Measurements from ENCODE around the gene ARID4A. TPM values are rescaled to one million over a fixed set of nuclear protein-coding genes. Genes with fewer than 3 reads are reported as not detected.
A peak's percentile ranks its signal among the peaks of the same experiment; 100 is the strongest.

Gene ARID4A
- total RNA-seq, 1 experiment from 2014 or later, result 24.9 TPM

- BruUV-seq (replicated peaks), result no TSS peak
- no peak for TF ChIP-seq EZH2 (IDR thresholded peaks at IDR 0.05; ENCODE audit: borderline replicate concordance, low read depth, low read length, poor library complexity, severe bottlenecking)
- TF ChIP-seq CTCF (conservative IDR thresholded peaks at IDR 0.05; ENCODE audit: low read depth, low read length), result no peak
- ChIA-PET POLR2A (ENCODE audit: low non-redundant PET) (no interaction called here), CTCF (no interaction called here)
- H3K27me3 ChIP-seq (replicated peaks; ENCODE audit: insufficient read depth, low read depth, low read length, poor library complexity), result no peaks in the 10 kb centered on the region
- H3K36me3 ChIP-seq (ENCODE audit: insufficient read depth, low read length, poor library complexity, severe bottlenecking), result peaks cover 100% of the 10 kb centered on the region
- no peak overlapping the region for H3K27ac ChIP-seq (ENCODE audit: low read depth, low read length, poor library complexity, severe bottlenecking)
- H3K4me1 ChIP-seq (ENCODE audit: insufficient read depth, low read length, poor library complexity, severe bottlenecking), result no peaks in the 10 kb centered on the region
- DNase-seq (ENCODE audit: low spot score), result no peak
- intact Hi-C loops (cut with micrococcal nuclease; ENCODE audit: unreplicated experiment), result no loop called here
- no peak overlapping the region for H3K4me3 ChIP-seq (ENCODE audit: low read depth, low read length, poor library complexity, severe bottlenecking)
- H3K9me3 ChIP-seq (ENCODE audit: low read depth, low read length, poor library complexity, severe bottlenecking), result no peaks in the 10 kb centered on the region
Observed at GRCh38 chr14:58265401-58265800, 33.0 kb upstream of the ARID4A start.

- Histone ChIP-seq H3K27me3 (replicated peaks; ENCODE audit: insufficient read depth, low read depth, low read length, poor library complexity) (no peaks in the 10 kb centered on the region), H3K9me3 (ENCODE audit: low read depth, low read length, poor library complexity, severe bottlenecking) (no peaks in the 10 kb centered on the region), H3K4me1 (ENCODE audit: insufficient read depth, low read length, poor library complexity, severe bottlenecking) (peaks cover 4% of the 10 kb centered on the region), H3K27ac (ENCODE audit: low read depth, low read length, poor library complexity, severe bottlenecking) (no peak overlapping the region), H3K4me3 (ENCODE audit: low read depth, low read length, poor library complexity, severe bottlenecking) (no peak overlapping the region), H3K36me3 (ENCODE audit: insufficient read depth, low read length, poor library complexity, severe bottlenecking) (peaks cover 98% of the 10 kb centered on the region)
- POLR2A ChIA-PET (ENCODE audit: low non-redundant PET), result no interaction called here
- CTCF ChIA-PET, result no interaction called here
- no TSS peak for BruUV-seq (replicated peaks)
- DNase-seq (ENCODE audit: low spot score), result no peak
- no peak for TF ChIP-seq CTCF (conservative IDR thresholded peaks at IDR 0.05; ENCODE audit: low read depth, low read length)
- TF ChIP-seq EZH2 (IDR thresholded peaks at IDR 0.05; ENCODE audit: borderline replicate concordance, low read depth, low read length, poor library complexity, severe bottlenecking), result no peak
- intact Hi-C loops (cut with micrococcal nuclease; ENCODE audit: unreplicated experiment), result no loop called here
Observed at GRCh38 chr14:58270628-58271027, 27.7 kb upstream of the ARID4A start.

GRCh38 chr14:58272588-58273372 is 25.6 kb upstream of the ARID4A start:
- ChIA-PET POLR2A (ENCODE audit: low non-redundant PET) (no interaction called here), CTCF (interaction anchor here (0.5 kb wide), 1 partner anchor 84 kb away, joined by 5 read pairs; no protein-coding TSS in a partner anchor)
- peak overlapping the region; percentile 2 for H3K27ac ChIP-seq (ENCODE audit: low read depth, low read length, poor library complexity, severe bottlenecking)
- no TSS peak for BruUV-seq (replicated peaks)
- peaks cover 12% of the 10 kb centered on the region for H3K4me1 ChIP-seq (ENCODE audit: insufficient read depth, low read length, poor library complexity, severe bottlenecking)
- H3K9me3 ChIP-seq (ENCODE audit: low read depth, low read length, poor library complexity, severe bottlenecking), result no peaks in the 10 kb centered on the region
- peaks cover 79% of the 10 kb centered on the region for H3K36me3 ChIP-seq (ENCODE audit: insufficient read depth, low read length, poor library complexity, severe bottlenecking)
- H3K4me3 ChIP-seq (ENCODE audit: low read depth, low read length, poor library complexity, severe bottlenecking), result no peak overlapping the region
- DNase-seq (ENCODE audit: low spot score), result peak; percentile 30
- TF ChIP-seq EZH2 (IDR thresholded peaks at IDR 0.05; ENCODE audit: borderline replicate concordance, low read depth, low read length, poor library complexity, severe bottlenecking), result no peak
- TF ChIP-seq CTCF (conservative IDR thresholded peaks at IDR 0.05; ENCODE audit: low read depth, low read length), result 0 out of 2 replicates have a peak, but pooled peaks have one; percentile 17
- no peaks in the 10 kb centered on the region for H3K27me3 ChIP-seq (replicated peaks; ENCODE audit: insufficient read depth, low read depth, low read length, poor library complexity)
- intact Hi-C loops (cut with micrococcal nuclease; ENCODE audit: unreplicated experiment), result no loop called here

All from A673 (cell line).